HG02610 (cell line): ENCODE measurements around the gene PRR15.

Source experiments
- ATAC-seq: cut with Tn5 transposase; IDR thresholded peaks from one replicate; pipeline ENCODE4 v1.9.1; 2021; ENCODE audit warnings: mild to moderate bottlenecking, moderate library complexity; ENCODE audit not compliant: unreplicated experiment

PRR15 gene

DNA sequence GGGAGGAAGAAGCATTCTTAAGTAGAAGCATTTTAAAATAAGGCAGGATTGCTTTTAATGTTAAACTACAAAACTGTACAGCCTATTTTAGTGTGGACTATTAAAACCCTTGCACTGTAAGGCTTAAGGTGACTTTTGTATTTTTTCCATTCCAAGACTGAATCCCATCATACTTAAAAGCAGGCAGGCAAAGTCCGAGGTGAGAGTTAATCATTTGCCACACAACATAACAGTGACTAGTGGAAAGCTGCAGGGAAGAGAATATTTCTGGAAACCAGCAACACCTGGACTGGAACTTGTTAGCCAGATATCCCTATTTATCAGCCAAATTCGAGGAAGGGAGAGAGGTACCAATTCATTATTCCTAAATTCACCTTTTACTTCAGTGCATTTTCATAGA lies 3.5 kb downstream of the PRR15 start:
- no peak for ATAC-seq

GRCh38 chr7:29569648-29570047 lies 6.0 kb downstream of the PRR15 start:
- no peak for ATAC-seq

DNA sequence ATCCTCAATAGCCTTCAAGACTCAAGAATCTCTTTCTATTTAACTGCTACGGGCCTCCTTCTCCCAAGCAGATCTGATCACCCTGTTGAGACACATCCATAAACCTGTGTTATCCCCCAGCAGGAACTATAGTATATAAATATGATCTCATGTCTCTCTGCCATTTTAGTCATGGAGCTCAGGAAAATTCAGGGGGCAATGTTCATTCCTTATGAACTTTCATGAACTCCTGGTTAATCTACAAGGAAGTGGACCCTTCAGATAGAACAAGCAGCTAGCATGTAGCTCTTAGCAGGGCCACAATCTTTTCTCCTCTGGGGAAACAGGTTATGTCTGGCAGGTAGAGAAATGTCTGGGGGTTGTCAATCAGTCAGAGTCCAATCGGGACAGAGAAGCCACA lies 8.9 kb downstream of the PRR15 start:
- no peak for ATAC-seq

GRCh38 chr7:29573567-29573966 lies 9.9 kb downstream of the PRR15 start:
- ATAC-seq, result no peak

GRCh38 chr7:29574659-29575058 lies 11.0 kb downstream of the PRR15 start:
- ATAC-seq, result no peak

DNA sequence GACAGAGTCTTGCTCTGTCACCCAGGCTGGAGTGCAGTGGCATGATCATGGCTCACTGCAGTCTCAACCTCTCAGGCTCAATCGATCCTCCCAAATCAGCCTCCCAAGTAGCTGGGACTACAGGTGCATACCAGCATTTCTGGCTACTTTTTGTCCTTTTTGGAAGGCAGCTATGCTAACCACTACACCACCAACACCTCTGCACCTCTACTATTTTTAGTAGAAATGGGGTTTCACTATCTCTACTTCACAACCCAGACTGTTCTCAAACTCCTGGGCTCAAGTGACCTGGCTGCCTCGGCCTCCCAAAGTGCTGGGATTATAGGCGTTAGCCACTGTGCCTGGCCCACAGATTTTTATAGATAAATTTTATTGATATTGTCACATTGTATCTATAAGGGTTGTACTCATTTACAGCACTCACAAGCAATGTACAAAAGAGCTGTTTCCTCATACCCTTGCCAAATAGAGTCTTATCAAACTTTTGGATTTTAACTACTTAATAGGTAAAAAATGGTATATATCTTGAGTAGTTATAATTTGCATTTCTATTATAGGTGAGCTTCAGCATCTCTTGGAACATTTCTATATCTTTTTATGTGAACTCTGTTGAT lies 23.7 kb downstream of the PRR15 start:
- ATAC-seq, result no peak

- no peak for ATAC-seq
These were observed 24.6 kb downstream of the PRR15 start for GRCh38 chr7:29588212-29588611.

DNA sequence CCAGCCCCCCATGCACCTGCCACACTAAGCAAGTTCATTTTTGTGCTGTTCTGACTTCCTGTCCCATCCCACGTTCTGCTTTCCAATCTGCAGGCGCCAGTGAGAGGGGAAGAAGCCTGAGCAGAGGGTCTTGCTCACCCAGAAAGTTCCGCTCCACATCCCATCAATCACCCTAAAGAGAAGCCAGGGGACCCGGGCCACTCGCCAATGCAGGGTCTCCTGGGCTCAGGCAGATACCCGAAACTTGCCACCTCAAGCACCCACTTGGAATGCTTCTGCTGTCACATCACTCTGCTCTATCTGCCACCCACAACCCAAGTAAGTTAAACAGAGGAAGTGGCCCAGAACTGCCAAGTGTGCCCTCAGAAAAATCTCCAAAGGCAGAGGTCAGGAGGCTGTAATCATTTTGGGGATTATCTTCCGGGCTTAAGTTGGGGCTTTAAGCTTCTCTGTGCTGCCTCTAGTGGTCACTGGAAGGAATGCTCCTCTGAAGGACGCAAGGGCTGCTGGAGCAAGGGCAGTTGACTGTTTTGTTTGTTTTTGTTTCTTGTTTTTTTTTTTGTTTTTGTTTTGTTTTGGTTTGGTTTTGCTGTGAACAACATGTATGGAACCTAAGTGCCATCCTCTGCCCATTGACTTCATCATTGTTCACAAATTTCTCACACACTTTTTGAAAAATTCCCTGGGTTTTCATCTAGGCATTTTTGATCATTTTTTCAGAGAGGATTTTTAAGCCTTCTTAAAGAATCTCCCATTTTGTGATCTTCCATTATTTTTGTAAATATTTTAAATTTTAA lies 25.5 kb downstream of the PRR15 start:
- ATAC-seq, result peak; percentile 55

DNA sequence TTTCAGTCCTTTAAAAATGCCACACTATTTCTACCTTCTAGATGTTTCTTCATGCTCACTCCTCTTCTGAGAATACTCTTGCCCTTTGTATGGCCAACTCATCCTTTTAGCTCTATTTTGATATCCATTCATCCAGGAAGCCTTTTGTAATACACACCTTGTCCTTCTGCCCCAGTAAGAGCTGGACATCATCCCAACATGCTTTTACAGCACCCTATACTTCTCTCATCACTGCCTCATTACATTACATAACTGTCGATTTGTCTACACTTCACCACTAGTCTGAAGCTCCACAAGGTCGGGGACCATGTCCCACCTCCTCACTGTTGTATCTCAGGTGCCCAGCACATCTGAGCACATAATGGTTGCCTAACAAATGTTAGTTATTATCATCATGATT lies 29.2 kb downstream of the PRR15 start:
- ATAC-seq, result no peak

DNA sequence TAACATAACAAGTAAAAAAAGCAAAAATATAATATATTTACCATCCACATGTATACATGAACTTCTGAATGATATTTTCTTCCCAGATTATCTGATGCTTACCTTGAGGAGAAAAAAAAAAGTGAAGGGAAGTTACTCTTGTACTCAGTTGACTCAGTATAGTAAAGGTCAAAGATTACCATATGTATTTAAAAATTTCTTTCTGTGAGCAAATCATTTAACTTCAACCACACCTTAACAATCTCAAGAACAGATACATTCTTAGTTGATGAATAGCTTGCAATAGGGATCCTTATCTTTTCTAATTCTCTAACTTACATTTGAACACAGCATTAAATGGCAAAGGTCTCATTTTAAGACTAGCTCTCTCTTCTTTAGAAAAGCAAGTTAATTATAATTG lies 29.8 kb downstream of the PRR15 start:
- no peak for ATAC-seq

DNA sequence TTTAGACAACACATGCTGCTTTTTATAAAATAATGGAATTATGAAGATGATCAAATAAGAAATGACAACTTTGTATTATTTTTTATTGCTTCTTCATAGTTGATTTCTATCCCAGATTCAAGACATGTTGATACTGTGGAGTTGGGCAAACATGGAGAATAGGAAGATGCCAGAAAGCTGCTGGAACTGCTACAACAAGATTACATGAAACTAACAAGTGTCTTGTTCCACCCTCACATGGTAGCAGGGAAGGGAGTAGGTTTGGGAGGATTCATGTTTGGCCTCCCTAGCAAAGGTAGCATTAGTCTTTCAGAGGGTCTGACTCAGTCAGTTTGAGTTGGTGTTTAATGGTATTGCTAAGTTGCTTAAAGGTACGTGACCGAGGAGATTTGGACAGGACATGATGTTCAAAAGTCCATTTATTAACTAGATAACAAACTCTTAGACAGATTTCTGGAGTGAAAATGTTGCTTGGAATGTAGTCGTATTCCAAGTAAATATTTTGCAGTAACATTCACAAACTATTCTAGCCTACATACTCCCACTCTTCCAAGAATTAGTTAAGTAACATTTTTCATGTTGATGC lies 33.1 kb downstream of the PRR15 start:
- no peak for ATAC-seq

GRCh38 chr7:29597266-29597665 lies 33.6 kb downstream of the PRR15 start:
- ATAC-seq, result no peak

DNA sequence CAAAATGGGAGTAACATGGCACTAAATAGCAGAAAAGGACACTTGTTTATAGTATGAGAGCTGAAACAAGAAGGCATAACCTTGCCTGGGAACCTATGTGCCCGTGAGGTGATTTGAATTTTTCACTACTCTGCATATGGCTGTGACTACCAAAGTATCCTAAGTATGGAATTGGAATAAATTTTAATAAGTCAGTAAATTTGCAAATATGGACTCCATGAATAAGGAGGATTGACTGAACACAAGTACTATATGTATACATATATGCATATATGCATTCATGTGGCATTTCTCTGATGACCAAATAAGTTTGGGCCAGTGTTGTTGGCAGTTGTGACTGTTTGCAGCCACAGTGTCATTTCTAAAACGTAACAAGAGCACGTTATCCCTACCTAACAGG lies 34.5 kb downstream of the PRR15 start:
- no peak for ATAC-seq

DNA sequence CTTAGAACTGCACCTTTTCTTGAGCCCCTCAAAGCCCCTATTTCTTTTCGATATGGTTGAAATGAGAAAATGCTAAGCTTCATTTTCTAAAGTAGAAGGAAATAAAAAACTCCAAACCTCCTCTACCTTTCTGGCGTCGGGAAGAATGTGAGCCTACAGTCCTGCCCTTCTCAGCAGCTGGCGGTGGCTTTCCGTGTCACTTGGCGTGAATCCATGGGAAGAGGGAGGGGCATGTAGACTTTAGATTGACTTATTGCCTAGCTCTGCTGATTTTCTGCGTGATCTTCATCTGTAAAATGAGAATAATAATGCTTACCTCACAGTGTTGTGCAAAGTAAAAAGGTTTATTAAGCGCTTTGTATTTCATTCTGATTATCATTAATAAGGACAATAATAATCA lies 35.0 kb downstream of the PRR15 start:
- ATAC-seq, result no peak

GRCh38 chr7:29599026-29599425 lies 35.4 kb downstream of the PRR15 start:
- ATAC-seq, result no peak

- no peak for ATAC-seq
These were observed 37.0 kb downstream of the PRR15 start for GRCh38 chr7:29600661-29601060.

- no peak for ATAC-seq
These were observed 40.4 kb downstream of the PRR15 start for GRCh38 chr7:29604052-29604451.

DNA sequence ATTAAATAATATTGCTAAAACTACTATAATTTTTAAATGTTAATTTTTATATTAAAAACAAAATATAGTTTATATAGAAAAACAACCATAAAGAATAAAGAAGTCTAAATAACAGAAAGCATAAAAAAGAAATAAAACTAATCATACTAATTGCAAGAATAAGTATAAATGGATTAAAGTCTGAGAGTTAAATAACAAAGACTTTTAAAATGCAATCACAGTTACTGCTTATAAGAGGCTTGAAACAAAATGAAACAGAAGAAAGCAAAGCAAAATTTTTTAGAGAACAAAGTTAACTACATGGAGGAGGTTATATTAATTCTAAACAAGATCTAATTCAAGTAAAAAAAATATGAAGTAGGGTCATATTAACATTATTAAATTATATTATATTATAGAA lies 41.1 kb downstream of the PRR15 start:
- ATAC-seq, result no peak

DNA sequence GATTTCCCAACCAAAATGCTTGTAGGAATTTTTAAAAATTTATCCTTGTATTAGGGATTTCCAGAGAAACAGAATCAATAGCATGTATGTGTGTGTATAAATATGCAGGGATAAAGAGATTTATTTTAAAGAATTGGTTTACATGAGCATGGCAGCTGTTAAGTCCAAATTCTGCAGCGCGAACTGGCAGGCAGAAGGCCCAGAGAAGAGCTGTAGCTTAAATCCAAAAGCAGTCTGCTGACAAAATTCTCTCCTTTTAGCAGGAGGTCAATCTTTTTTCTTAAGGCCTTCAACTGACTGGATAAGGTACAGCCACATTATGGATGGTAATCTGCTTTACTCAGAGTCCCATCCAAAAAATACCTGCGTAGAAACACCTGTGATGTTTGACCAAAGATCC lies 42.0 kb downstream of the PRR15 start:
- no peak for ATAC-seq

DNA sequence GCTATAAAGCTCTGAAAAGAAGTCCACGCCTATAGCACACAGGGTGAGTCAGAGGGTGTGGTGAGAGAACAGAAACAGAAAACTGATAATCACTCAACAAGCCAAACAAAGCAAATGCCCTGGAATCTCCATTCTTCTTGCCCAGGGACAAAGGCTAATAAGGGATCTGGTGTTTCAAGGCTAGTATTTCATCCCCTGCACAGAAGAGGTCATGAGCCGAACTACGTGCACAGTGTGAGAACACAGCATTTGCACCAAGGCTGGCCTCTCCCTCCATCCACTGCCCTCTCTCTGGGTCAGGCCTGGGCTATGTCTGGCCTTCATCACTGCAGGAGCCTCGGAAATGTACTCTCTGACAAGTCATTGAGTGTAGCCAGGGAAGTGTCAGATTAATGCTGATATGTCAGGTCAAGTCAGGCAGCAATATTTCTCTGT lies 42.7 kb downstream of the PRR15 start:
- ATAC-seq, result no peak

DNA sequence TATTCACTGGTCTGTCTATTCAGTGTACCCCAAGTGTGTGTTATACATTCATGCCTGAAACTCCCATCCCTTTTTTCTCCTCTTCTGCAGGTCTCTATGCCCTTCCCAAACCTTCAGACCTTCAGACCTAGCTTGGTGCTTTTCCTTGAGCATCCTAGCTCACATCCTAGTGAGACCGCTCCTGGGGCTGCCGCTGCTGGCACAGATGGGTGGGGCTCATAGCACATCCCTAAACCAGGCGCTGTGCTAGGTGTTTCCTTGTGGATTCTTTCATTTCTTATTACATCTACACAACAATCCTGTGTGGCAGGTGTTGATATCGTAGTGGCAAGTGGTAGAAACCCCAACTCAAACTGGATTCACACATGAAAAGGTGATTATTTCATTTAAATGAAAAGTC lies 43.2 kb downstream of the PRR15 start:
- ATAC-seq, result no peak

- no peak for ATAC-seq
These were observed 43.6 kb downstream of the PRR15 start for GRCh38 chr7:29607259-29607658.
